ENCODE data around the gene CALR.
A peak's percentile ranks its signal among the peaks of the same experiment; 100 is the strongest.
"Not testable (repeated sequence)": the region's sequence is repeated elsewhere in the genome, so short reads cannot be mapped to it uniquely, and the experiment has no call there.

The CALR gene

GRCh38 chr19:12954612-12954962, 16.2 kb downstream of the CALR start:
- H3K36me3 ChIP-seq (replicated peaks; ENCODE audit: insufficient read depth, low read length) = peaks cover 6% of the 10 kb centered on the region; the same call in 1 of the 2 replicates
- no peaks in the 10 kb centered on the region for H3K9me2 ChIP-seq (replicated peaks; ENCODE audit: insufficient read depth, low read length)
- DNase-seq = peak; percentile 53
- H3F3A ChIP-seq (ENCODE audit: insufficient read depth, low read length) = peaks cover 37% of the 10 kb centered on the region
- H3K79me2 ChIP-seq (ENCODE audit: low read length) = peaks cover 64% of the 10 kb centered on the region
- H3K27me3 ChIP-seq (replicated peaks; ENCODE audit: insufficient read depth, low read length) = no peaks in the 10 kb centered on the region
- no peak overlapping the region for H3K9ac ChIP-seq (ENCODE audit: low read length)
- no peak overlapping the region for H3K4me2 ChIP-seq (ENCODE audit: low read depth, low read length)
- H4K20me1 ChIP-seq (ENCODE audit: insufficient read depth, low read length) = 0 out of 2 replicates have a peak, but pooled peaks cover 6% of the 10 kb centered on the region
- H2AFZ ChIP-seq (ENCODE audit: low read length) = no peak overlapping the region
- no peaks in the 10 kb centered on the region for H3K9me3 ChIP-seq (replicated peaks; ENCODE audit: insufficient read depth, low read length)
- peaks cover 24% of the 10 kb centered on the region for H3K4me1 ChIP-seq (ENCODE audit: low read length)
- peak overlapping the region; percentile 40; the same call in 1 of the 2 replicates for H3K27ac ChIP-seq (ENCODE audit: low read length)
- TF ChIP-seq CTCF (IDR thresholded peaks at IDR 0.05; ENCODE audit: low read length) = no peak
- TF ChIP-seq EZH2phosphoT487 (IDR thresholded peaks at IDR 0.05; ENCODE audit: low read length) = no peak
- no peak for TF ChIP-seq EZH2 (optimal IDR thresholded peaks at IDR 0.05; ENCODE audit: low read depth, low read length)
- no peak overlapping the region for H3K4me3 ChIP-seq (ENCODE audit: low read length)

- H3K4me1 ChIP-seq (ENCODE audit: low read length) = peaks cover 24% of the 10 kb centered on the region
- peak overlapping the region; percentile 64; the same call in 1 of the 2 replicates for H3K27ac ChIP-seq (ENCODE audit: low read length)
- H3K9ac ChIP-seq (ENCODE audit: low read length) = peak overlapping the region; percentile 88; the same call in 1 of the 2 replicates
- not testable (repeated sequence) for H3K36me3 ChIP-seq (replicated peaks; ENCODE audit: insufficient read depth, low read length); H4K20me1 ChIP-seq (ENCODE audit: insufficient read depth, low read length); H3K27me3 ChIP-seq (replicated peaks; ENCODE audit: insufficient read depth, low read length); H3K9me3 ChIP-seq (replicated peaks; ENCODE audit: insufficient read depth, low read length); H3K9me2 ChIP-seq (replicated peaks; ENCODE audit: insufficient read depth, low read length); DNase-seq; H2AFZ ChIP-seq (ENCODE audit: low read length)
- H3K79me2 ChIP-seq (ENCODE audit: low read length) = peaks cover 57% of the 10 kb centered on the region
- H3F3A ChIP-seq (ENCODE audit: insufficient read depth, low read length) = peaks cover 37% of the 10 kb centered on the region
- H3K4me2 ChIP-seq (ENCODE audit: low read depth, low read length) = peak overlapping the region; percentile 62
- peak overlapping the region; percentile 96; the same call in 1 of the 2 replicates for H3K4me3 ChIP-seq (ENCODE audit: low read length)
These were observed 17.2 kb downstream of the CALR start for GRCh38 chr19:12955575-12955974.

- DNase-seq = no peak
- TF ChIP-seq EZH2phosphoT487 (IDR thresholded peaks at IDR 0.05; ENCODE audit: low read length) (no peak), EZH2 (optimal IDR thresholded peaks at IDR 0.05; ENCODE audit: low read depth, low read length) (no peak), CTCF (IDR thresholded peaks at IDR 0.05; ENCODE audit: low read length) (no peak)
- H3K9me3 ChIP-seq (replicated peaks; ENCODE audit: insufficient read depth, low read length) = no peaks in the 10 kb centered on the region
- peak overlapping the region; percentile 88; the same call in 1 of the 2 replicates for H3K9ac ChIP-seq (ENCODE audit: low read length)
- H3K4me1 ChIP-seq (ENCODE audit: low read length) = peaks cover 24% of the 10 kb centered on the region
- peak overlapping the region; percentile 64; the same call in 1 of the 2 replicates for H3K27ac ChIP-seq (ENCODE audit: low read length)
- no peak overlapping the region for H2AFZ ChIP-seq (ENCODE audit: low read length)
- peaks cover 54% of the 10 kb centered on the region for H3K79me2 ChIP-seq (ENCODE audit: low read length)
- H3K36me3 ChIP-seq (replicated peaks; ENCODE audit: insufficient read depth, low read length) = peaks cover 6% of the 10 kb centered on the region; the same call in 1 of the 2 replicates
- peak overlapping the region; percentile 96 for H3K4me3 ChIP-seq (ENCODE audit: low read length)
- H3K9me2 ChIP-seq (replicated peaks; ENCODE audit: insufficient read depth, low read length) = no peaks in the 10 kb centered on the region
- H3K4me2 ChIP-seq (ENCODE audit: low read depth, low read length) = peak overlapping the region; percentile 62
- peaks cover 9% of the 10 kb centered on the region; the same call in 1 of the 2 replicates for H3K27me3 ChIP-seq (replicated peaks; ENCODE audit: insufficient read depth, low read length)
- H3F3A ChIP-seq (ENCODE audit: insufficient read depth, low read length) = peaks cover 37% of the 10 kb centered on the region
- 0 out of 2 replicates have a peak, but pooled peaks cover 6% of the 10 kb centered on the region for H4K20me1 ChIP-seq (ENCODE audit: insufficient read depth, low read length)
These were observed 17.6 kb downstream of the CALR start for GRCh38 chr19:12955996-12956395.
